ENCODE results near the gene FHAD1.

The FHAD1 gene

DNA sequence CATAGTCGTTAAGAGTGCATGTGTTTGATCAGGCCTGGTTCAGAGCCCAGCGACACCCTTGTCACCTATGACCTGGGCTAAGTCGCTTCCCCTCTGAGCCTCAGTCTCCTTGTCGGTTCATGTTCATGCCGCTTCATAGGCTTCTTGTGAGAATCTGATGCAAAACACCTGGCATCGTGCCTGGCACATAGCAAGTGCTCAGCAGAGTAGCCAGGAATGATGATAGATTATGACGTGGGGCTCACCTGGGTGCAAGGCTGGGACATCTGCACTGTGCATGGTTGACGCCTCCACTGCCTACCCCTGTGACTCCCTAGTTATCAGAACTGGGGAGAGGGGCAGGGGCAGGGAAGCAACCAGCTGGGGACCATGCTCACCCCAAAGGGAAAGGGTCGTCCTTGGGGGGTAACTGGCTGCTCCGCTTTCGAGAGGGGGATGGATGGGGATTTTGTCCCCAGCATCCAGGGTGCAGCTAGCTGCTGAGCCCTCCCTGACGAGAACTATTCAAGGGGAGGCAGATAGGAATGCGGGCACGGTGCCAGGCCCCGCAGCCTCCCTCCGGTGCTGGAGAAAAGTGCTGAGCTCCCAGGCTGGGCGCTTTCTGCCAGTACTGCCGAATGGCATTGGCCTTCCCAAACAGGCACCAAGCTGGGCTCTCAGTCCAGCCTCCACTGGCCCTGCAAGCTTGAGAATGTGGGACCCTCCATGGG, 171.9 kb downstream of the FHAD1 start:
- TF ChIP-seq, protein P1, sequence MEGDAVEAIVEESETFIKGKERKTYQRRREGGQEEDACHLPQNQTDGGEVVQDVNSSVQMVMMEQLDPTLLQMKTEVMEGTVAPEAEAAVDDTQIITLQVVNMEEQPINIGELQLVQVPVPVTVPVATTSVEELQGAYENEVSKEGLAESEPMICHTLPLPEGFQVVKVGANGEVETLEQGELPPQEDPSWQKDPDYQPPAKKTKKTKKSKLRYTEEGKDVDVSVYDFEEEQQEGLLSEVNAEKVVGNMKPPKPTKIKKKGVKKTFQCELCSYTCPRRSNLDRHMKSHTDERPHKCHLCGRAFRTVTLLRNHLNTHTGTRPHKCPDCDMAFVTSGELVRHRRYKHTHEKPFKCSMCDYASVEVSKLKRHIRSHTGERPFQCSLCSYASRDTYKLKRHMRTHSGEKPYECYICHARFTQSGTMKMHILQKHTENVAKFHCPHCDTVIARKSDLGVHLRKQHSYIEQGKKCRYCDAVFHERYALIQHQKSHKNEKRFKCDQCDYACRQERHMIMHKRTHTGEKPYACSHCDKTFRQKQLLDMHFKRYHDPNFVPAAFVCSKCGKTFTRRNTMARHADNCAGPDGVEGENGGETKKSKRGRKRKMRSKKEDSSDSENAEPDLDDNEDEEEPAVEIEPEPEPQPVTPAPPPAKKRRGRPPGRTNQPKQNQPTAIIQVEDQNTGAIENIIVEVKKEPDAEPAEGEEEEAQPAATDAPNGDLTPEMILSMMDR (IDR thresholded peaks at IDR 0.05), result no peak
- Histone ChIP-seq H3K36me3 (ENCODE audit: control insufficient read depth, insufficient read depth, low read length) (no peaks in the 10 kb centered on the region), H3K9ac (no peak overlapping the region), H2AFZ (no peak overlapping the region), H3K27me3 (ENCODE audit: control insufficient read depth, insufficient read depth, low read length) (no peaks in the 10 kb centered on the region), H3K9me3 (ENCODE audit: control insufficient read depth, low read length) (no peaks in the 10 kb centered on the region), H3K4me2 (ENCODE audit: low read length) (no peak overlapping the region), H3K4me1 (peaks cover 11% of the 10 kb centered on the region), H3K27ac (no peak overlapping the region), H3K4me3 (ENCODE audit: low read depth, low read length) (no peak overlapping the region), H3K79me2 (peaks cover 23% of the 10 kb centered on the region)

DNA sequence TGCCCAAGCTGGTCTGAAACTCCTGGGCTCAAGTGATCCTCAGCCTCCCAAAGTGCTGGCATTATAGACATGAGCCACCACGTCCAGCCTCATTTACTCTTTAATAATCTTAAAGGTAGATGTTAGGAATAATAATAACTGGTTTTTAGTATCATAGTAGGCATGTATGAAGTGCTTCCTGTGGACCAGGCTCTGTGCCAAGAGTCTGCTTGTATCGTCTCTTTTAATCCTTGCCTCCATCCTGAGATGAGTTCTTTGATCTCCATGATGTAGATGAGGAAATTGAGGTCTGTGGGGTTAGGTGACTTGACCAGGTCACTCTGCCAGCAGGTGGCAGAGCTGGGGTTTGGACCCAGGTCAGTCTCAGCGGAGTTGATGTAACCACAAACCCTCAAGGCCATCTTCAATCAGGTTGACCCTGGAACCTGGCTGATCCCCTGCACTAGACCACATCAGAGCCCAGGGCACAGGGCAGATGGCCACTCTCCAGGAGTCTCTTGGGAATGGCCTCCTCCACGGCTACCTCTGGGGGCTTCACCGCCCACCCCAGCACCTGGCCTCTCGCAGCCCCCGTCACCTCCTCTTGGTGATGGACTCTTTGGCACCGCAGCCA, 173.9 kb downstream of the FHAD1 start:
- Histone ChIP-seq H3K9ac (no peak overlapping the region), H3K27ac (no peak overlapping the region), H3K4me1 (peaks cover 8% of the 10 kb centered on the region), H3K79me2 (peaks cover 28% of the 10 kb centered on the region), H3K36me3 (ENCODE audit: control insufficient read depth, insufficient read depth, low read length) (no peaks in the 10 kb centered on the region), H3K27me3 (ENCODE audit: control insufficient read depth, insufficient read depth, low read length) (no peaks in the 10 kb centered on the region), H3K4me3 (ENCODE audit: low read depth, low read length) (no peak overlapping the region), H3K4me2 (ENCODE audit: low read length) (no peak overlapping the region), H3K9me3 (ENCODE audit: control insufficient read depth, low read length) (no peaks in the 10 kb centered on the region), H2AFZ (no peak overlapping the region)
- TF ChIP-seq, protein P1 (IDR thresholded peaks at IDR 0.05), result no peak

DNA sequence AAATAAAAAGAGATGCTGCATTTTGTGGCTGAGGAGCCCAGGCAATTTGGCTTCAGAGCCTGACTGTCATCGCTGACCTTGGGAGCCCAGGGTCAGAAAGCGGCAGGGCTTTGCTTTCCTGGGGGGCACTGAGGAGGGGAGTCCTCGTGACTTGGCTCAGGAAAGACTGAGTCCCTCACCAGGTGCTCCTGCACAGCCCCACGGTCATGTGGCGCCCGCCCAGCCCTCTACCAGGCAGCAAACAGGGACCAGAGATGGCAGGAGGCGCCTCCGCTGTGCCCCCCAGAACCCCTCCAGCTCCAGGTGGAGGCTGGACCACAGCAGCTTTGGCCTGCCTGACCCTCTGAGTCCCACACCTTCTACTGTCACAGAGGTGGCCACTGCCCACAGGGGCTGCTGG, 175.8 kb downstream of the FHAD1 start:
- Histone ChIP-seq H3K36me3 (ENCODE audit: control insufficient read depth, insufficient read depth, low read length) (no peaks in the 10 kb centered on the region), H3K4me2 (ENCODE audit: low read length) (no peak overlapping the region), H3K27ac (no peak overlapping the region), H3K9me3 (ENCODE audit: control insufficient read depth, low read length) (no peaks in the 10 kb centered on the region), H3K79me2 (peaks cover 28% of the 10 kb centered on the region), H3K9ac (no peak overlapping the region), H3K4me3 (ENCODE audit: low read depth, low read length) (no peak overlapping the region), H3K27me3 (ENCODE audit: control insufficient read depth, insufficient read depth, low read length) (no peaks in the 10 kb centered on the region), H3K4me1 (peaks cover 6% of the 10 kb centered on the region), H2AFZ (no peak overlapping the region)
- TF ChIP-seq, protein P1 (IDR thresholded peaks at IDR 0.05), result no peak

DNA sequence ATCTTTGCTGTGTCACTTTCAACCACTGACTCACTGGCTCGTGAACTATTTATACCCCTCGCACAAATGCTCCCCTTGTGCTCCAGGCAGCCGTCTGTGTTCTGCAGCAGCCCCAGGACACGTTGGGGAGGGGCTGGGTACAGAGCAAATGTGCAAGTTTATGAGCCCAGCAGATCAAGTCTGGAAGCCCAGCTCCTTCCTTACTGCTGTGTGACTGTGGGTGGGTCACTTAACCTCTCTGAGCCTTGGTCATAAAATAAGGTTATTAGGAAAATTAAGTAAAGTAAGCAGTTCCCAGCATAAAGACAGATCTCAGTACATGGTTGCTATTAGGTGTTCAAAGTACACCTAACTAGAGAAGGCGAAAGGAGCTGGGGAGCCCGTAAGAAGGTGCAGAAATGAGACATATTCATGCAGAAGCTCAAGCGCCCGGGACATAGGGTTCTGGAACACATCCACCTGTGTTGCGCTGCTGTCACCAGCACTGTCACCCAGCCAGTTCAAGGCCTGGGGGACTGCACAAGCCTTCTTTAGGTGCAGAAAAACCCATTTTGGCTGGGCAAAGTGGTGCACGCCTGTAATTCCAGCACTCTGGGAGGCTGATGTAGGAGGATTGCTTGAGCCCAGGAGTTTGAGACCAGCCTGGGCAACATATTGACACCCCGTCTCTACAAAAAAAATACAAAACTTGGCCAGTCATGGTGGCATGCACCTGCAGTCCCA, 176.5 kb downstream of the FHAD1 start:
- Histone ChIP-seq H3K4me3 (ENCODE audit: low read depth, low read length) (no peak overlapping the region), H3K4me1 (peaks cover 6% of the 10 kb centered on the region), H3K4me2 (ENCODE audit: low read length) (no peak overlapping the region), H3K79me2 (peaks cover 28% of the 10 kb centered on the region), H3K9ac (no peak overlapping the region), H3K9me3 (ENCODE audit: control insufficient read depth, low read length) (no peaks in the 10 kb centered on the region), H3K36me3 (ENCODE audit: control insufficient read depth, insufficient read depth, low read length) (no peaks in the 10 kb centered on the region), H3K27ac (no peak overlapping the region), H2AFZ (no peak overlapping the region), H3K27me3 (ENCODE audit: control insufficient read depth, insufficient read depth, low read length) (no peaks in the 10 kb centered on the region)
- TF ChIP-seq, protein P1 (IDR thresholded peaks at IDR 0.05), result no peak

Data from parathyroid adenoma (tissue), 2 donors.